NOMO-1 (cell line): Measurements from ENCODE around the gene SLC5A5.
"Not testable (repeated sequence)": the region's sequence is repeated elsewhere in the genome, so short reads cannot be mapped to it uniquely, and the experiment has no call there.

Source experiments
- DNase-seq, 2 experiments: peaks; one replicate each; lab custom pipeline; 2025; ENCODE audit not compliant: unreplicated experiment in 2 of 2; lab: John Stamatoyannopoulos, UW

The SLC5A5 gene

GRCh38 chr19:17869114-17869608, 2.6 kb upstream of the SLC5A5 start:
- no peak for DNase-seq

DNA sequence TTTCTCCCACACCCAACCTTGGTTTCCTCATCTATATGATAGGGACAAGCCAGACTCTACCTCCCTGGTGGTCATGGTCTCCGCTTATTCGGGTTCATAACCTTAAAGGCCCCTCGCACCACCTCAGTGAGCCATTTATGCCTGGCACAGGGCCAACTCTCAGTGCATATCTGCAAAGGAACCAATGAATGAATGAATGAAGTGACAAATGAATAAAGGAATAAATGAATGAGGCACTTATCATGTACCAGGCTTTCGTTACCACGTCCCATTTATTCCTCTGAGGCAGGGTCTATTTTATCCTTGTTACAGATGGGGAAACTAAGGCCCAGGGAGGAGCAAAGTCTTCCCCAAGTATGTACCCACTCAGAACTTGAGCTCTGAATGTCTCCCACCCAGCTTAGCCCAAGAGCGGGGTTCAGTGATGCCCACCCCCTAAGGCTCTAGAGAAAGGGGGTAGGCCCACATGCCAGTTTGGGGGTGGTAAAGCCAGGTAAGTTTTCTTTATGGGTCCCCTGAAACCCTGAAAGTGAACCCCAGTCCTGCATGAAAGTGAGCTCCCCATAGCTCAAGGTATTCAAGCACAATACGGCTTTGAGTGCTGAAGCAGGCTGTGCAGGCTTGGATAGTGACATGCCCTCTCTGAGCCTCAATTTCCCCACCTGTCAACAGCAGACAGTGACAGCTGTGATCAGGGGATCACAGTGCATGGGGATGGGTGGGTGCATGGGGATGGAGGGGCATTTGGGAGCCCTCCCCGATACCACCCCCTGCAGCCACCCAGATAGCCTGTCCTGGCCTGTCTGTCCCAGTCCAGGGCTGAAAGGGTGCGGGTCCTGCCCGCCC, 490 bp upstream of the SLC5A5 start:
- no peak for DNase-seq

DNA sequence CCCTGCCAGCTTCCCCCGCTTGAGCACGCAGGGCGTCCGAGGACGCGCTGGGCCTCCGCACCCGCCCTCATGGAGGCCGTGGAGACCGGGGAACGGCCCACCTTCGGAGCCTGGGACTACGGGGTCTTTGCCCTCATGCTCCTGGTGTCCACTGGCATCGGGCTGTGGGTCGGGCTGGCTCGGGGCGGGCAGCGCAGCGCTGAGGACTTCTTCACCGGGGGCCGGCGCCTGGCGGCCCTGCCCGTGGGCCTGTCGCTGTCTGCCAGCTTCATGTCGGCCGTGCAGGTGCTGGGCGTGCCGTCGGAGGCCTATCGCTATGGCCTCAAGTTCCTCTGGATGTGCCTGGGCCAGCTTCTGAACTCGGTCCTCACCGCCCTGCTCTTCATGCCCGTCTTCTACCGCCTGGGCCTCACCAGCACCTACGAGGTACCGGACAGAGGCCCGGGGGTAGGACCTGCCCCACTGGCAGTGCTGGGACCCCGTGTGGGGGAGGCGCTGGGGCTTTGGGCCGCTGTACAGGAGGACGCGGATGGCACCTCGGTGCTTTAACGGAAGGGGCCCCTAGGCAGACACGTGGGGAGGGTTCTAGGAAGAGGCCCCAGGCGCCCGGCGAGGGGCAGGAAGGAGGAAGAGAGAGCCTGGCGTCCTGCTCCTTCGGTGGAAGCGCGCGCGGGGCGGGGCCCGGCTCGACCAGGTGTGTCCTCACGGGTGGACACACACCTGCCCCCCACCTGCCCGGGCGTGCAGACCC, 681 bp downstream of the SLC5A5 start:
- DNase-seq = peak; percentile 68 to 69

DNA sequence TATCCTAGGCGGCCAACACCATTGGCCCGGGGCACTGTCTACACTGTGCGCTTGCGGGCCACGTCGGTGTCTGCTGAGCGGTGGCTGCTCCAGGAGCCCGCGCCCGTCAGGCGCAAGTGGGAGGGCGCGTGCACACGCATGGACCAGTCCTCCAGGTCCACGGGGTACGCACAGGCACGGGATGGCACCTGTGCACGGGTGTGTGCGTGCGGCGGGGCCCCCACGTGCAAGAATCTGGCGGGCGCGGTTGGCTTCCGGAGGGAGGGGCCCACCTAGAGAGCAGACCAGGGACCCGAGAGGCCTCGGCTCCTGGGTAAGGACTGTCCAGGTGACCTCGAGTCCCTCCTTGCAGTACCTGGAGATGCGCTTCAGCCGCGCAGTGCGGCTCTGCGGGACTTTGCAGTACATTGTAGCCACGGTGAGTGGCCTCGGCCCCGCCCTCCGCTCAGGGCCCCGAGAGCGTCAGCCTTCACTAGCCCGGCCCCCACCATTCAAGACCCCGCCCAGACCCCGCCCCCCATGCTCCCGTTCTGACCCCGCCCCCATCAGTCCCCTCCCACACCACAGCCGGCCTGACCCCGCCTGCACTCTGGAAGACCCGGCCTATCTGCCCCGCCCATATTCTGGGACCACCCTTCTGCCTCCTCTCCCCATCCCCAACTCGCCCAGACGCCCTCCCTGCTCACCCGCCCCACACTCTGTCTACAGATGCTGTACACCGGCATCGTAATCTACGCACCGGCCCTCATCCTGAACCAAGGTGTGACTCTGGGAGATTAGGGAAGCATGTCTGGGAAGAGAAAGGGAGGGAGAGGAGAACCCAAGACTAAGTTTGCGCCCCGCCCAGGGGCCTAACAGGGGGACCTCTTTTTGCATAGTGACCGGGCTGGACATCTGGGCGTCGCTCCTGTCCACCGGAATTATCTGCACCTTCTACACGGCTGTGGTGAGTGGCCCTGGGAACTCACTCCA, 2.3 kb downstream of the SLC5A5 start:
- DNase-seq = peak; percentile 57 to 65

GRCh38 chr19:17874758-17875135, 3.0 kb downstream of the SLC5A5 start:
- DNase-seq = no peak

- DNase-seq = no peak
Measured at GRCh38 chr19:17877696-17878095, 6.0 kb downstream of the SLC5A5 start.

GRCh38 chr19:17879466-17879865, 7.7 kb downstream of the SLC5A5 start:
- no peak for DNase-seq

GRCh38 chr19:17881701-17882100, 10.0 kb downstream of the SLC5A5 start:
- no peak for DNase-seq

DNA sequence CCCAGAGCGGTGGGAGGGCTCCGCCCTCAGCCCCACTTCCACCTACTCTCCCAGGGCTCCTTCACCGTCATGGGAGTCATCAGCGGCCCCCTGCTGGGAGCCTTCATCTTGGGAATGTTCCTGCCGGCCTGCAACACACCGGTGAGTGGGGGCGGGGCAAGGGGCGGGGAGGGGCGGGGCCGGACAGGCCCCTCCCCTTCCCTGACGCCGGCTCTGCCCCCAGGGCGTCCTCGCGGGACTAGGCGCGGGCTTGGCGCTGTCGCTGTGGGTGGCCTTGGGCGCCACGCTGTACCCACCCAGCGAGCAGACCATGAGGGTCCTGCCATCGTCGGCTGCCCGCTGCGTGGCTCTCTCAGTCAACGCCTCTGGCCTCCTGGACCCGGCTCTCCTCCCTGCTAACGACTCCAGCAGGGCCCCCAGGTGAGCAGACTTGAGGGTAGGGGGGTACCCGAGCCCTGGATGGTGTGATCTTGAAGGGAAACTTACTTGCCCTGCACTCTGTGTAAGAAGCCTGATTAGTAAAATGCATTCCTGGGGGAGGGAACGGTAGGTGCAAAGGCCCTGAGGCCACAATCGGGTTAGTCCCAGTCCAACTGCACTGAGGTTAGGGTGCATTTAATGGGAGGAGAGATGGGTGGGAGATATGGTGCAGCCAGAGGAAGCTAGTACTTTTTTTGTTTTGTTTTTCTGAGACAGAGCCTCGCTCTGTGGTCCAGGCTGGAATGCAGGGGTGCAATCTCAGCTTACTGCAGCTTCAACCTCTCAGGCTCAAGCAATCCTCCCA, 12.1 kb downstream of the SLC5A5 start:
- no peak for DNase-seq

DNA sequence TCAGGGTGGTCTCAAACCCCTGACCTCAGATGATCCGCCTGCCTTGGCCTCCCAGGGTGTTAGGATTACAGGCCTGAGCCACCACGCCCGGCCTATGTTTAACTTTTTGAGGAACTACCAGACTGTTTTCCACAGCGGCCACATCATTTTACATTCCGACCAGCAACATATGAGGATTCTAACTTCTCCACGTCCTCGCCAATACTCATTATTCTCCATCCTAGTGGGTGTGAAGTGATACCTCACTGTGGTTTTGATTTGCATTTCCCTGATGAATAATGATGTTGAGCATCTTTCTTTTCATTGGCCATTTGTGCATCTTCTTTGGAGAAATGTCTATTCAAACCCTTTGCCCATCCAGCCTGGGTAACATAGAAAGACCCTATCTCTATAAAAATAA, 14.8 kb downstream of the SLC5A5 start:
- DNase-seq = no peak

- not testable (repeated sequence) for DNase-seq
Measured at GRCh38 chr19:17887221-17887620, 15.5 kb downstream of the SLC5A5 start.

DNA sequence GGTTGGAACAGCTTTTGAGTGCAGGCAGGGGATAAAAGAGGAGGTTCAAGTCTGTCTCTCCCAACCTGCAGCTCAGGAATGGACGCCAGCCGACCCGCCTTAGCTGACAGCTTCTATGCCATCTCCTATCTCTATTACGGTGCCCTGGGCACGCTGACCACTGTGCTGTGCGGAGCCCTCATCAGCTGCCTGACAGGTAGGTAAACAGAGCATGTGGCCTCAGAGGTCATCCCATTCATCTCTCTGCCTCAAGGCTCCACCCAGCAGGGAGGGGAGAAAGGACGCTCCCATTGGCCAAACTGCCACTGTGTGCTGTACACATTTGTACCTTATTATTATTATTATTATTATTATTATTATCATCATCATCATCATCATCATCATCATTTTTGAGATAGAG, 16.5 kb downstream of the SLC5A5 start:
- DNase-seq = no peak

GRCh38 chr19:17889609-17890214, 18.0 kb downstream of the SLC5A5 start:
- no peak for DNase-seq

DNA sequence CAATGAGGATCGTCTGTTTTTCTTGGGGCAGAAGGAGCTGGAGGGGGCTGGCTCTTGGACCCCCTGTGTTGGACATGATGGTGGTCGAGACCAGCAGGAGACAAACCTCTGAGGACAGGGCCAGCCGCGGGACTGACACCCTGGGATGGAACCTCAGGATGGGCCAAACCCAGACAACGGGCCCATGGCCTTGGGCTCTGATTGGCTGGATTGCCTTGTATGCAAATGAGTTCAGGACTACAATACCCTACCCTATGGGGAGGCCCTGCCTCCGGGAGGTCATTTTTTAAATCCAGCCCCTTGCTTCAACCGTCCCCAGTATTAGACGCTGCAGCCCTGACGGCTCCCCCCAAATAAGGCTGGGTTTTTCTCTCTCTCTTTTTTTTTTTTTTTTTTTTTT, 22.0 kb downstream of the SLC5A5 start:
- no peak for DNase-seq

GRCh38 chr19:17902701-17903100, 31.0 kb downstream of the SLC5A5 start:
- no peak for DNase-seq

GRCh38 chr19:17908244-17908643, 36.5 kb downstream of the SLC5A5 start:
- DNase-seq = no peak

DNA sequence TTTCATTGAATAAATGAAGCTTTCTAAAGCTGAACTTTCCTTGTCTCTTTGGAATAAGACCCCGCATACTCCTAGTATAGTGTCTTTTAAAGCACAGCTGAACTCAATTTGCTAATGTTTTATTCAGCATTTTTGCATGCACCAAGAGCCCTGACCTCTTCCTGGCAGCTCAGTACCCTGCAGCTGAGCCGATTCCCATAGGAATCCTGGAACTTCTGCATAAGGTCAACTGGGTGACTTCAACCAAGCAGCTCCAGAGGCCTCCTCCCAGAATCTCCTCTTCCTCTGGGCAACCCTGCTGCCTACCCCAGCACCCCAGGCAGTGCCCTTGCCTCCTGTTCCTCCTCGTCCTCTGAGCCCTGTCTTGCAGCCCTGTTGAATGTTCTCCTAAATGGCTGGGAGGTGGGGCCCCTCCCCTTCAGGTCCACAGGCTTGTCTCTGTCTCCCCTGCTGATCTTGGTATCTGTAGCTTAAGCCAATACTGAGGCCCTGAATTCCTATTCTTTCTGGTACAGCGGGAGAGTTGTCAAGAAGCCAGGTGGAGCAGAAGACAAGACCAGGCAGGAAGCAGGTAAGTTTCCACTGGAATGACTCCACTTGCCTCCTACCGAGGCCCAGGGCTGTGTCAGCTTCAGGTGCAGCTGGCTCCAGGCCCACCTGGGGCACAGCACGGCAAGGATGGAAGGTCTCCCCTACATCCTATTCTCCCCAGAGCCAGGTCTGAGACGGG, 37.4 kb downstream of the SLC5A5 start:
- no peak for DNase-seq

GRCh38 chr19:17910791-17911360, 39.1 kb downstream of the SLC5A5 start:
- no peak for DNase-seq
